Eye (tissue), 1 donor: Measurements from ENCODE around the gene SS18L1.

Experiments
- DNase-seq: peaks from one replicate; pipeline ENCODE4 v3.0.0-alpha.2; 2015

The SS18L1 gene

GRCh38 chr20:62215991-62216635 is 72.5 kb downstream of the SS18L1 start:
- no peak for DNase-seq

DNA sequence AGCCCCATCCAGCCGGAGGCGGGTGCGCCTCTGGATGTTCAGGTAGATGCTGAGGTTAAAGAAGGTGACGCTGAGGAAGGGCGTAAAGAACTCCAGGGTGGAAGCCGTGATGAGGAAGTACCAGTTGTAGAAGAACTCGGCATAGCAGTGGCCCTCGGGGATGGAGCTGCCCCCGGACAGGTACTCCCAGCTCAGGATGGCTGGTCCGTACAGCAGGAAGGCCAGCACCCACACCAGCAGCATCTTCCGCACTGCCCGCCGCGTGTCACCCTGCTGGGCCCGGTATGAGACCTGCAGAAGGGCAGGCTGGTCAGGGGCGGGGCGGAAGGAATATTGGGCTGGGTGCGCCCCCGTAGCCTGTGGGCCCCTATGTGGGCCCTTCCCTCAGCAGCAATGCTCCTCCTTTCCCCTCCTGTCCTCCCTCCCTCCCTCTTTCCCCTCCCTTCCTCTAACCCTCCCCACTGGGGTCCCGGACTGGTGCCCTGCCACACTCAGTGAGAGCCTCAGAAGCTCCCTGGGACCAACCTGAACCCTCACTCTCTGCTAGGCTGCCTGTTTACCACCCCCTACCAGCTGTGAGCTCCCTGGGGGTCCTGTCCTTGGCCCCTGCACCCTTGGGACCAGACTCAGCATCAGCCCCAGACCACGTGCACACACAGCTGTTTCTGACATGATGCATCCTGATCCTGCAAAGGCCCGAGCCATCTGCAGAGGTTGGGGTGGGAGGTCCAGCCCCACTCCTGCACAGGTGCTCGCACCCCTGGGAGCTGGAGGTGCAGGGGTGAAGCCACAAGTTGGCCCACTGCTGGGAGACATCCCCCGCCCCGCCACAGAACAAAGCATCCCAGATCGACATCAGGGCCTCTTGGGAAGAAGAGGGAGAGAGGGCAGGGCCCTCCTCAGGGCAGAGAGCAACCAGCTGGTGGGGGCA is 73.3 kb downstream of the SS18L1 start:
- no peak for DNase-seq

- DNase-seq: no peak
These were observed 74.6 kb downstream of the SS18L1 start for GRCh38 chr20:62217913-62218773.

DNA sequence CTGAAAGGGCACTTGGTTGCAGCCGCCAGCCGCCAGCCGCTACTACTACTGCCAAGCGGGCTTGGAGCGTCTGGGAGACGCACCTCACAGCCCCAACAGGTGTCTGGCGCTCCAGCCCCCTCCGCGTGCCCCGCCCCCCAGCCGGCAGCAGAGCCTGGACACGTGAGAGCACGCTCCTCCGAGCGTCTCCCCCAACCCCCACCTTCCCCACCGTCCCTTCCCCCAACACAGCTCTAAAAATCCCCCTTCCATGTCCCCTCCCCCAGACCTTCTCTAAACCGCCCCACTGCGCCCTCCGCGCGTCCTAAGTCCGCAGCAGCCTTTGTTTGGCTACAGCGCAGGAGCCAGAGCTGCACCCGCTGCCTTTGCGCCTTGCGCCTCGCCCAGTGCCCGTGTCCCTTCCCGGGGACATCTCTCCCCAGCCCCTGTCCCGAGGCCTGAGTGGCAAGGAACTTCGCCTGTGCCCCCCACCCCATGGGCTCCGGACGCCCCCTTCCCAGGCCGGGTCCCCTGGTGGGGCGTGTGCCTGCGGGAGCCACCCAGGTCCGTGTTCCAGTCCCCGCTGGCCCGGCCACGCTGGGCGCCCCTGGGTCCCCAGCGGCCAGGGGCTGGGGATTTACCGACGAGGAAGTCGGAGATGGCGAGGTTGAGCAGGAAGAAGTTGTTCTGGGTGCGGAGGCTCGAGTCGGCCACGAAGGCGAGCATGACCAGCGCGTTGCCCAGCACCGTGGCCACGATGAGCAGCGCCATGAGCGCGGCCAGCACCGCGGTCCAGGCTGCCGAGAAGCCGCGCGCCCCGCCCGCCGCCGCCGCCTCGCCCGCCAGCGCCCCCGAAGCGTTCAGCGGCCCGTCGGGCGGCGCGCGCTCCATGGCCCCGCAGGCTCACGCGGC is 75.8 kb downstream of the SS18L1 start:
- peak; percentile 60 for DNase-seq

GRCh38 chr20:62219992-62220665 is 76.6 kb downstream of the SS18L1 start, which contains the start of gene HRH3:
TSS of gene HRH3 (minus strand) at chr20:62220278. CDS start at chr20:62219970, 308 bp downstream.
- peak; percentile 85 for DNase-seq

- DNase-seq: peak; percentile 59
These were observed 77.3 kb downstream of the SS18L1 start for GRCh38 chr20:62220666-62221568.

GRCh38 chr20:62222266-62222850 is 78.8 kb downstream of the SS18L1 start:
- DNase-seq: no peak

DNA sequence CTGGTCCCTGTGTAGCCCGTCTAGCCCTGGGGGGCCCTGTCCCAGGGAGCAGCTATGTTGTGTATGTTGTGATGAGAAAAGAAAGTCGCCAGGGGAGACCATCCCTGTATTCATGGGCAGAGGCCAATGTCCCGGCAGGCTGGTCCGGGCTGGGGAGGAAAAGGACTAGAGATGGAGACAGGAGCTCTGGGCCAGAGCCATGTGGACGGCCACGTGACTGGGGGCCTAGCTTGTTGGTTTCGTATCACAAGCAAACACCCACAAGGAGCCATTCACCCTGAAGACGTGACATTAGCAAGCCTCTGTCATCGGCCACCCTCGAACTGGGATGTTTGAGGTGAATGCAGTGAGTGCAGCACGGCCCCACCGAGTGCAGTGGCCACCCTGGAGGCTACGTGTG is 79.4 kb downstream of the SS18L1 start:
- DNase-seq: no peak

DNA sequence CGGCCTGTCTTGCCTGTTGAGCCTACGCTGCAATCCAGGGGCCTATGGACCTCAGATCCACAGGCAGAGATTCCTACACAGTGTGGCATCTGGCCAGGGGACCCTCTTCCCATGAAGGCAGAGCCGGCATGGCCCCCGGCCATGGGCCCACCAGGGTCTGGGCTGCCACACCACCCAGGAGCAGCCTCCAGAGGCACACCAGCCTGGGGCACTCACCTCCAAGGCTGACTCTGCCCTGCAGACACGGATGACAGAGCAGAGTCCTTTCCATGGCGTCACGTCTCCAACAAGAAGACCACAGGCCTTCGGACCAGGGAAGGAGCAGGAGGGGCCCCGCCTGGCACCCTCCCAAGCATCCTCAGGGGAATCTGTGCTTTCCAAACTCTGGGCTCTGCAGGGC is 80.0 kb downstream of the SS18L1 start:
- no peak for DNase-seq

GRCh38 chr20:62224113-62224855 is 80.7 kb downstream of the SS18L1 start:
- no peak for DNase-seq

- DNase-seq: no peak
These were observed 81.5 kb downstream of the SS18L1 start for GRCh38 chr20:62225026-62225425.

GRCh38 chr20:62225820-62226635 is 82.5 kb downstream of the SS18L1 start:
- no peak for DNase-seq

GRCh38 chr20:62226707-62227590 is 83.4 kb downstream of the SS18L1 start:
- DNase-seq: no peak

DNA sequence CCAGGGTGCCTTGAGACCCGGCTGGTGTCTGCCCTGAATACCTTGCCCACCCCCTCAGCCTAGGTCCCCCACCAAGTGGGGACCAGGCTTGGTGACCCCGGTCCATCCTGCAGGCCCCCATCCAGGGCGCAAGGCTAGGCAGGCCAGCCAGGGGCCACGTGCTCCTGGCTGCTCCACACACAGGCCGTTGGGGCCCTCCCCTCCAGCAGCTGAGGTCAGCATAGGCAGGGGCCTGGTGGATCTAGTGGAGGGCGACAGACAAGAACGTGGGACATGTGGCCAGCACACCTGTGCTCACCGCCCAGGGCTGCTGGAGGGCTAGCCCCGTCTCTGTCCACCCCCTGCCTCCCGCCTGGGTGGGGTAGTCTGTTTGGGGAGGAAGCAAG is 84.0 kb downstream of the SS18L1 start:
- DNase-seq: no peak

- DNase-seq: no peak
These were observed 84.7 kb downstream of the SS18L1 start for GRCh38 chr20:62227977-62228958.

- DNase-seq: no peak
These were observed 85.5 kb downstream of the SS18L1 start for GRCh38 chr20:62228982-62229545.
